Tibial artery (tissue), 4 donors: ENCODE data around the gene EIPR1.

Source experiments
- DNase-seq, 2 donors: peaks; one replicate each; pipeline ENCODE4 v3.0.0-alpha.2; 2019
- H3K27ac ChIP-seq, 2 donors: fragments of 200-600 bp; sonication (generic) in 1 of 2; 1 replicate in 1 of 2; 2 replicates in 1 of 2; pipeline ENCODE4 v1.5.1; 2018 to 2019; ENCODE audit warnings: mild to moderate bottlenecking in 1 of 2
- H3K27me3 ChIP-seq, 2 donors: fragments of 200-600 bp; sonication (generic) in 1 of 2; one replicate each; pipeline versions ENCODE4 v1.5.1 to v1.6.0; 2016 to 2019
- H3K36me3 ChIP-seq, 3 donors: fragments of 200-600 bp; sonication (generic) in 2 of 3; one replicate each; pipeline ENCODE4 v1.5.1; 2016 to 2019; ENCODE audit warnings: mild to moderate bottlenecking in 2 of 3
- H3K4me1 ChIP-seq, 4 donors: fragments of 200-600 bp; sonication (generic) in 2 of 4; 1 replicate in 3 of 4; 2 replicates in 1 of 4; pipeline ENCODE4 v1.5.1; 2016 to 2019
- H3K4me3 ChIP-seq, 2 donors: fragments of 200-600 bp; sonication (generic) in 1 of 2; 1 replicate in 1 of 2; 2 replicates in 1 of 2; pipeline ENCODE4 v1.5.1; 2018 to 2019; ENCODE audit warnings: mild to moderate bottlenecking in 2 of 2
- H3K9me3 ChIP-seq, 3 donors: fragments of 200-600 bp; sonication (generic) in 1 of 3; one replicate each; pipeline ENCODE4 v1.5.1; 2016 to 2019
- CTCF ChIP-seq, 2 experiments: fragments of 200-600 bp in 1 of 2; fragments of 450-650 bp in 1 of 2; IDR thresholded peaks; one replicate each; pipeline ENCODE4 v1.5.1; 2017 to 2019; ENCODE audit warnings: antibody characterized with exemption in 2 of 2, mild to moderate bottlenecking in 1 of 2, moderate library complexity in 1 of 2
- intact Hi-C: fragments of 100-400 bp; cut with DNase I; formaldehyde crosslinking; loops from one replicate; pipeline ENCODE4 v1.15.0; 2023; ENCODE audit warnings: low total_unique reads

Gene EIPR1

GRCh38 chr2:3204031-3204821 is 173.4 kb downstream of the EIPR1 start:
- H3K9me3 ChIP-seq, result peaks cover 0 to 4% (median 0%) of the 10 kb centered on the region in 3 donors
- no peaks in the 10 kb centered on the region for H3K27me3 ChIP-seq
- H3K4me3 ChIP-seq, result no peak overlapping the region
- H3K36me3 ChIP-seq, result peaks cover 0 to 16% (median 11%) of the 10 kb centered on the region in 3 donors
- no peaks in the 10 kb centered on the region for H3K4me1 ChIP-seq
- no peak for DNase-seq
- intact Hi-C loops, result no loop called here
- TF ChIP-seq CTCF (IDR thresholded peaks at IDR 0.05), result no peak
- no peak overlapping the region for H3K27ac ChIP-seq

GRCh38 chr2:3203497-3204019 is 174.1 kb downstream of the EIPR1 start:
- Histone ChIP-seq H3K4me3 (no peak overlapping the region), H3K27me3 (no peaks in the 10 kb centered on the region), H3K27ac (no peak overlapping the region), H3K9me3 (peaks cover 0 to 4% (median 0%) of the 10 kb centered on the region in 3 donors), H3K36me3 (peaks cover 0 to 10% (median 10%) of the 10 kb centered on the region in 3 donors), H3K4me1 (no peaks in the 10 kb centered on the region)
- TF ChIP-seq CTCF (IDR thresholded peaks at IDR 0.05), result no peak
- no peak for DNase-seq
- intact Hi-C loops, result no loop called here

GRCh38 chr2:3202926-3203325 is 174.7 kb downstream of the EIPR1 start:
- Histone ChIP-seq H3K36me3 (peaks cover 0 to 8% (median 4%) of the 10 kb centered on the region in 3 donors), H3K27ac (no peak overlapping the region), H3K4me1 (no peaks in the 10 kb centered on the region), H3K27me3 (no peaks in the 10 kb centered on the region), H3K4me3 (no peak overlapping the region), H3K9me3 (peaks cover 0 to 4% (median 0%) of the 10 kb centered on the region in 3 donors)
- intact Hi-C loops, result no loop called here
- TF ChIP-seq CTCF (IDR thresholded peaks at IDR 0.05), result no peak
- DNase-seq, result no peak

DNA sequence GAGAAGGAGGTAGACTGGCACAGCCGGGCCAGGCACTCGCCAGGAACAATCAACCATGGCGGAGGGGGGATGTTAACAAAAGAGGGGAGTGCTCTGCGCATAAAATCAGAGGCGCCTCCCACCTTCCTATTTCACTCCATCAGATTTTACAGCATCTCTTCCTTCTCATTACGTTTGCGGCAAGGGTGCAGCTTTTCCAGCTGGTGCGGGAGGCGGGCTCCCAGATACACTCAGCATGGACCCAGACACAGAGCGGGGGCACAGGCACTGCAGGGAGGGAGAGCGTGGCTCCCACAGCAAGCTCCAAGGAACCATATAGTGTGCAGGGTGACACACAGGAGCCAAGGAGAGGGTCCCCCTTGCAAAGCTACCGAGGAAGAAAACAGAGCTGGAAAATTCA is 176.3 kb downstream of the EIPR1 start:
- no peaks in the 10 kb centered on the region for H3K27me3 ChIP-seq
- intact Hi-C loops, result no loop called here
- H3K36me3 ChIP-seq, result peaks cover 0 to 10% (median 10%) of the 10 kb centered on the region in 3 donors
- H3K27ac ChIP-seq, result no peak overlapping the region
- no peaks in the 10 kb centered on the region for H3K4me1 ChIP-seq
- DNase-seq, result no peak
- peaks cover 0 to 4% (median 0%) of the 10 kb centered on the region in 3 donors for H3K9me3 ChIP-seq
- TF ChIP-seq CTCF (IDR thresholded peaks at IDR 0.05), result no peak
- H3K4me3 ChIP-seq, result no peak overlapping the region

DNA sequence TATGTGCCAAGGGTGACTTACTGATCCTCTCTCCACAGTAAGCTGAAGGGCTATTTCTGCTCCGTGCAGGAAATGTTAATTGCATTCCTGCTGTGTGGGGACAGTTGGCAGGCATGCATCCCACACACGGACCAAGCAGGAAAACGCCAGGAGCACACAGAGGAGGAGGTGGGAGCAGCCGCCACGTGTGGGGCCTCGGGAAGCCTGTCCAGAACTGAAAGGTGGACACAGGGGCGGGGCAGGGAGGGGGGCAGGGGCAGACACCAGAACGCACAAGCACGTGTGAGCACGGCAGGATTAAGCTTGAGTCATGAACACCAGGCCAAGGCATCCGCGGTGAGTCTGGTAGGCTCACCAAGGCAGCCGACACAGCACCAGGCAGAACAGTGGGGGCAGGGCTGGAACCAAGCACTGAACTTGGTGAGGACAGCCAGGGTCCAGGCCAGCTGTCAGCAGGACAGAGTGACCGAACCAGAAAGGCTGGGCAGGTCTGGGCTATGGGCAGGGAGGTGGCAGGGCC is 177.1 kb downstream of the EIPR1 start:
- H3K4me1 ChIP-seq, result no peaks in the 10 kb centered on the region
- H3K27me3 ChIP-seq, result no peaks in the 10 kb centered on the region
- no peak for TF ChIP-seq CTCF (IDR thresholded peaks at IDR 0.05)
- intact Hi-C loops, result no loop called here
- peaks cover 0 to 3% (median 0%) of the 10 kb centered on the region in 3 donors for H3K9me3 ChIP-seq
- H3K27ac ChIP-seq, result no peak overlapping the region
- H3K4me3 ChIP-seq, result no peak overlapping the region
- DNase-seq, result no peak
- H3K36me3 ChIP-seq, result peaks cover 0 to 18% (median 11%) of the 10 kb centered on the region in 3 donors
